ENCODE measurements around the gene HERC2. TPM values are rescaled to one million over a fixed set of nuclear protein-coding genes. Genes with fewer than 3 reads are reported as not detected.

Gene HERC2
- total and polyA plus RNA-seq, 9 of the 15 experiments (the other 6 are each of a cell fraction or from before 2014, with no cell fraction given): 10.6 to 84.0 (median 42.6) TPM

GRCh38 chr15:28098766-28099554, 223.0 kb downstream of the HERC2 start, which contains the start of gene OCA2 (continued):
- TF ChIP-seq ZNF282 (CRISPR knock-in tag; IDR thresholded peaks at IDR 0.05) (no peak), HDAC1 (IDR thresholded peaks at IDR 0.05) (peak in 1 of 2 experiments; percentile 70; a peak in 2 of 4 replicates), HOMEZ (CRISPR knock-in tag; IDR thresholded peaks at IDR 0.05) (no peak), PTRF (tag; IDR thresholded peaks at IDR 0.05) (no peak), PTBP1 (IDR thresholded peaks at IDR 0.05; ENCODE audit: low read depth, low read length) (no peak), NFXL1 (CRISPR knock-in tag; IDR thresholded peaks at IDR 0.05) (no peak), EP300 (IDR thresholded peaks at IDR 0.05; ENCODE audit: low read length) (no peak), ZNF584 (CRISPR knock-in tag; IDR thresholded peaks at IDR 0.05; ENCODE audit: low read depth) (no peak), ZC3H11A (IDR thresholded peaks at IDR 0.05; ENCODE audit: low read depth, low read length) (no peak), RFX1 (IDR thresholded peaks at IDR 0.05) (no peak), PBX2 (CRISPR knock-in tag; IDR thresholded peaks at IDR 0.05; ENCODE audit: low read depth) (no peak), PBX2 (tag; conservative IDR thresholded peaks at IDR 0.05; ENCODE audit: low read depth) (no peak), RERE (CRISPR knock-in tag; IDR thresholded peaks at IDR 0.05; ENCODE audit: borderline replicate concordance) (no peak), HBP1 (CRISPR knock-in tag; IDR thresholded peaks at IDR 0.05) (no peak), ZBTB34 (CRISPR knock-in tag; IDR thresholded peaks at IDR 0.05) (no peak)
